ENCODE data around the gene ANKS1B. TPM values are rescaled to one million over a fixed set of nuclear protein-coding genes. Genes with fewer than 3 reads are reported as not detected.
"Not testable (repeated sequence)": the region's sequence is repeated elsewhere in the genome, so short reads cannot be mapped to it uniquely, and the experiment has no call there.

The ANKS1B gene
- total and polyA plus RNA-seq, 2 of the 4 experiments (the other 2 are of a cell fraction): 0.17 to 0.18 TPM

DNA sequence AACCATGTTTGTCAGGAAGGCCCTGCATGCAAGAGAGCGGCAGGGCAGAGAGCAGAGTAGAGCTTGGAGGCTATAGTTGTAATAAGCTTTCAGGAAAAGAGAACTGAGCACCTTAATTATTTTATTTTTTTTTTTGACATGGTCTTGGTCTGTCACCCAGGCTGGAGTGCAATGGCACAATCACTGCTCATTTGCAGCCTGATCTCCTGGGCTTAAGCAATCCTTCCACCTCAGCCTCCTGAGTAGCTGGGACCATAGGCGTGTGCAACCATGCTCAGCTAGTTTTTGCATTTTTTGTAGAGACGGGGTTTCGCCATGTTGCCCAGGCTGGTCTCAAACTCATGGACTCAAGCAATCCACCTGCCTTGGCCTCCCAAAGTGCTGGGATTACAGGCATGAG lies 950.5 kb downstream of the ANKS1B start:
- BruUV-seq (replicated peaks); POLR2A ChIA-PET (ENCODE audit: unreplicated experiment): not testable (repeated sequence)
- WGBS, 2 experiments (ENCODE audit: extremely low coverage in 2 of 2, insufficient read length in 1 of 2): 50% methylated on average over 1 of the region's 4 CpGs; no CpG with 5 or more reads in 1 of the 2 experiments

More for the DNA sequence above, 950.5 kb downstream of the ANKS1B start:
- H3K36me3 ChIP-seq (ENCODE audit: control insufficient read depth, insufficient read depth, low read length); H2AK5ac ChIP-seq (ENCODE audit: low read depth, low read length); H4K20me1 ChIP-seq (ENCODE audit: insufficient read depth, low read length); H2AK9ac ChIP-seq (replicated peaks; ENCODE audit: low read depth, low read length, poor library complexity); H3K4me3 ChIP-seq (ENCODE audit: insufficient read depth, low read depth, low read length); dilution Hi-C loops (cut with HindIII; ENCODE audit: low sequenced_read_pairs, unreplicated experiment); H2BK5ac ChIP-seq (ENCODE audit: low read depth, low read length, poor library complexity, severe bottlenecking); H3K23ac ChIP-seq (ENCODE audit: low read depth, low read length); H2BK20ac ChIP-seq (ENCODE audit: low read depth, low read length); H2BK15ac ChIP-seq (ENCODE audit: low read depth, low read length); H3K4ac ChIP-seq (ENCODE audit: low read depth, low read length); in situ Hi-C loops (cut with MboI; ENCODE audit: low sequenced_read_pairs); H3K79me1 ChIP-seq (ENCODE audit: low read depth in 1 of 2, low read length in 2 of 2); DNase-seq; H3K9ac ChIP-seq (ENCODE audit: low read depth, low read length); H3K27me3 ChIP-seq (ENCODE audit: control insufficient read depth, insufficient read depth, low read length); H4K5ac ChIP-seq (ENCODE audit: low read depth, low read length); H3K9me3 ChIP-seq (ENCODE audit: control insufficient read depth, insufficient read depth, low read length); H2AFZ ChIP-seq (replicated peaks; ENCODE audit: low read length, poor library complexity); H3K9me1 ChIP-seq (ENCODE audit: insufficient read depth, low read length); H4K91ac ChIP-seq (ENCODE audit: insufficient read depth, low read depth, low read length); ATAC-seq (ENCODE audit: low read depth); H3K4me1 ChIP-seq (ENCODE audit: control insufficient read depth, insufficient read depth, low read length); H4K8ac ChIP-seq (ENCODE audit: low read depth in 2 of 2, low read length in 2 of 2); H3K56ac ChIP-seq (ENCODE audit: extremely low read depth, insufficient read depth, low read length); H3K4me2 ChIP-seq (ENCODE audit: low read depth, low read length); H3K14ac ChIP-seq (replicated peaks; ENCODE audit: low read depth, low read length); H3K18ac ChIP-seq (ENCODE audit: low read depth, low read length); intact Hi-C loops (cut with micrococcal nuclease); H3K27ac ChIP-seq (ENCODE audit: insufficient read depth, low read length); H2BK120ac ChIP-seq (ENCODE audit: low read depth, low read length): not testable (repeated sequence)
- CTCF ChIA-PET: interaction anchor here (1.0 to 1.4 kb wide), 2 partner anchors 10 to 586 kb away, joined by 3 to 5 read pairs; no protein-coding TSS in a partner anchor

Data from IMR-90 (cell line).